K562 (cell line): ENCODE results near the gene ZNF346.

Experiments used
- POLR2AphosphoS2 ChIP-seq: IDR thresholded peaks from 2 replicates; pipeline ENCODE4 v1.6.1; 2012; ENCODE audit warnings: low read length, improper control_type of control experiment
- TGIF2 ChIP-seq: sonication (generic); formaldehyde crosslinking; IDR thresholded peaks from 2 replicates; pipeline ENCODE4 v1.8.1; 2022; ENCODE audit warnings: mild to moderate bottlenecking, missing genetic modification reagents, moderate library complexity
- ZNF24 ChIP-seq: fragments of 450-650 bp; IDR thresholded peaks from 2 replicates; pipeline ENCODE4 v1.6.1; 2016
- ZNF324 ChIP-seq: fragments of 250-450 bp; sonication (Bioruptor Pico); IDR thresholded peaks from 2 replicates; pipeline ENCODE4 v1.4.0; 2020; ENCODE audit warnings: mild to moderate bottlenecking
- TF ChIP-seq, protein P1 (sequence below), 2 experiments: fragments of 450-650 bp in 1 of 2; IDR thresholded peaks; 2 replicates each; pipeline ENCODE4 v1.6.1; 2011 to 2017; ENCODE audit warnings: low read depth in 2 of 2, antibody characterized with exemption in 1 of 2, borderline replicate concordance in 1 of 2, low read length in 1 of 2, mild to moderate bottlenecking in 1 of 2, mixed read lengths in 1 of 2; ENCODE audit not compliant: control insufficient read depth in 1 of 2

GRCh38 chr5:177005619-177006264 lies 16.8 kb upstream of the ZNF346 start:
- TF ChIP-seq POLR2AphosphoS2 (no peak), TGIF2 (CRISPR knock-in tag) (no peak), ZNF24 (no peak; the same call in 1 of the 2 replicates), ZNF324 (CRISPR knock-in tag) (no peak)
- TF ChIP-seq, protein P1, sequence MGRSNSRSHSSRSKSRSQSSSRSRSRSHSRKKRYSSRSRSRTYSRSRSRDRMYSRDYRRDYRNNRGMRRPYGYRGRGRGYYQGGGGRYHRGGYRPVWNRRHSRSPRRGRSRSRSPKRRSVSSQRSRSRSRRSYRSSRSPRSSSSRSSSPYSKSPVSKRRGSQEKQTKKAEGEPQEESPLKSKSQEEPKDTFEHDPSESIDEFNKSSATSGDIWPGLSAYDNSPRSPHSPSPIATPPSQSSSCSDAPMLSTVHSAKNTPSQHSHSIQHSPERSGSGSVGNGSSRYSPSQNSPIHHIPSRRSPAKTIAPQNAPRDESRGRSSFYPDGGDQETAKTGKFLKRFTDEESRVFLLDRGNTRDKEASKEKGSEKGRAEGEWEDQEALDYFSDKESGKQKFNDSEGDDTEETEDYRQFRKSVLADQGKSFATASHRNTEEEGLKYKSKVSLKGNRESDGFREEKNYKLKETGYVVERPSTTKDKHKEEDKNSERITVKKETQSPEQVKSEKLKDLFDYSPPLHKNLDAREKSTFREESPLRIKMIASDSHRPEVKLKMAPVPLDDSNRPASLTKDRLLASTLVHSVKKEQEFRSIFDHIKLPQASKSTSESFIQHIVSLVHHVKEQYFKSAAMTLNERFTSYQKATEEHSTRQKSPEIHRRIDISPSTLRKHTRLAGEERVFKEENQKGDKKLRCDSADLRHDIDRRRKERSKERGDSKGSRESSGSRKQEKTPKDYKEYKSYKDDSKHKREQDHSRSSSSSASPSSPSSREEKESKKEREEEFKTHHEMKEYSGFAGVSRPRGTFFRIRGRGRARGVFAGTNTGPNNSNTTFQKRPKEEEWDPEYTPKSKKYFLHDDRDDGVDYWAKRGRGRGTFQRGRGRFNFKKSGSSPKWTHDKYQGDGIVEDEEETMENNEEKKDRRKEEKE (IDR thresholded peaks at IDR 0.05; ENCODE audit: borderline replicate concordance in 1 of 2, control insufficient read depth in 1 of 2, low read depth in 2 of 2, low read length in 1 of 2) = no peak
